Lower leg skin (tissue), 3 donors: ENCODE data around the gene CAMTA1.

Source experiments
- CTCF ChIP-seq, 3 donors: fragments of 450-650 bp; IDR thresholded peaks; one replicate each; pipeline ENCODE4 v1.5.1; 2016; ENCODE audit warnings: antibody characterized with exemption in 3 of 3, mild to moderate bottlenecking in 3 of 3, moderate library complexity in 2 of 3
- POLR2A ChIP-seq, 2 donors: fragments of 450-650 bp; IDR thresholded peaks; one replicate each; pipeline ENCODE4 v1.6.1; 2016 to 2017; ENCODE audit warnings: antibody characterized with exemption in 2 of 2, mild to moderate bottlenecking in 1 of 2, moderate library complexity in 1 of 2

- TF ChIP-seq POLR2A (IDR thresholded peaks at IDR 0.05) (no peak), CTCF (IDR thresholded peaks at IDR 0.05) (no peak)
Observed at GRCh38 chr1:7560601-7561181, 775.4 kb downstream of the CAMTA1 start.
